GM23338 (cell line): Measurements from ENCODE around the gene DPY19L3.

Experiments used
- CREB1 ChIP-seq: fragments of 250-450 bp; sonication (Bioruptor Pico); IDR thresholded peaks from 2 replicates; pipeline ENCODE4 v1.5.0; 2020; ENCODE audit warnings: low read depth, mild to moderate bottlenecking, moderate library complexity
- CTCF ChIP-seq, 2 experiments: fragments of 200-600 bp in 1 of 2; sonication (generic) in 1 of 2; conservative IDR thresholded peaks; 2 replicates each; pipeline versions ENCODE4 v1.5.1 to v1.6.1; 2016 to 2017; ENCODE audit warnings: antibody characterized with exemption in 2 of 2, low read depth in 2 of 2, mild to moderate bottlenecking in 2 of 2, moderate library complexity in 1 of 2
- EZH2 ChIP-seq: fragments of 200-600 bp; sonication (generic); IDR thresholded peaks from one replicate; pipeline ENCODE4 v1.8.0; 2017; ENCODE audit warnings: antibody characterized with exemption, mild to moderate bottlenecking, low read depth; ENCODE audit not compliant: unreplicated experiment
- POLR2AphosphoS5 ChIP-seq: IDR thresholded peaks from 2 replicates; pipeline ENCODE4 v1.6.1; 2016; ENCODE audit warnings: antibody characterized with exemption, low read depth

- TF ChIP-seq CTCF (conservative IDR thresholded peaks at IDR 0.05; ENCODE audit: low read depth in 2 of 2) = no peak
- TF ChIP-seq POLR2AphosphoS5 = no peak
- TF ChIP-seq CREB1 = no peak
- no peak for TF ChIP-seq EZH2
These were observed 17.7 kb upstream of the DPY19L3 start for GRCh38 chr19:32387701-32388392.
